SH-SY5Y (cell line): ENCODE results near the gene ZNF664.

Experiments
- GATA2 ChIP-seq: IDR thresholded peaks from 2 replicates; pipeline ENCODE4 v1.6.1; 2011; ENCODE audit warnings: mild to moderate bottlenecking, low read depth, low read length
- GATA3 ChIP-seq: IDR thresholded peaks from 2 replicates; pipeline ENCODE4 v1.6.1; 2011; ENCODE audit warnings: low read depth, mild to moderate bottlenecking, low read length, moderate library complexity

DNA sequence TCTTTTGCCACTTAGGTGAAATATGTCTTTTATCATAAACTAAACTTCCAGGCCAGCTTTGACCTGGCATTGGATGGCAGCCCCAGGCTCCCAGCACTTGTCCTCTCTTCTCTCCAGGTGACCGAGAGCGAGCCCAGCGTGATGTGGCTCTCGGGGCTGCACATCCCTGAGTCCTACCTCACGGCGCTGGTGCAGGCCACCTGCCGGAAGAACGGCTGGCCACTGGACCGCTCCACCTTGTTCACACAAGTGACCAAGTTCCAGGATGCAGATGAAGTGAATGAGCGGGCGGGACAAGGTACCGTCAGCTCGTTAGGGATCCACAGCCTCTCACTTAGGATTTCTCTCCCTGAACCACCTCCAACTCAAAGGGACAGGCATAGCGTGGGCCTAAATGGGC is 39.8 kb upstream of the ZNF664 start:
- TF ChIP-seq GATA2 (no peak), GATA3 (no peak)
